Heart left ventricle (tissue), 16 donors: Measurements from ENCODE around the gene D2HGDH. TPM values are rescaled to one million over a fixed set of nuclear protein-coding genes. Genes with fewer than 3 reads are reported as not detected.

Experiments used
- ATAC-seq, 4 donors: fragments of 200-7000 bp; cut with Tn5 transposase; one replicate each; pipeline ENCODE4 v1.9.1; 2020 to 2022; ENCODE audit warnings: moderate library complexity in 4 of 4, mild to moderate bottlenecking in 3 of 4, moderate number of reproducible peaks in 1 of 4
- DNase-seq, 5 donors: peaks; one replicate each; pipeline ENCODE4 v3.0.0-alpha.2; 2020
- H3K27ac ChIP-seq, 12 donors: fragments of 200-600 bp; sonication (generic) in 4 of 12; one replicate each; pipeline versions ENCODE4 v1.5.0 to v1.8.0; 2016 to 2022; ENCODE audit warnings: mild to moderate bottlenecking in 2 of 12
- H3K27me3 ChIP-seq, 9 donors: fragments of 200-600 bp; sonication (generic) in 2 of 9; one replicate each; pipeline versions ENCODE4 v1.5.1 to v1.8.0; 2016 to 2022; ENCODE audit warnings: mild to moderate bottlenecking in 3 of 9
- H3K36me3 ChIP-seq, 9 donors: fragments of 200-600 bp; sonication (generic) in 2 of 9; one replicate each; pipeline versions ENCODE4 v1.5.0 to v1.8.0; 2018 to 2022; ENCODE audit warnings: mild to moderate bottlenecking in 2 of 9
- H3K4me1 ChIP-seq, 12 donors: fragments of 200-600 bp; sonication (generic) in 4 of 12; one replicate each; pipeline versions ENCODE4 v1.5.0 to v1.8.0; 2016 to 2022; ENCODE audit warnings: mild to moderate bottlenecking in 3 of 12
- H3K4me3 ChIP-seq, 12 donors: fragments of 200-600 bp; sonication (generic) in 4 of 12; one replicate each; pipeline versions ENCODE4 v1.5.0 to v1.8.0; 2017 to 2022; ENCODE audit warnings: mild to moderate bottlenecking in 9 of 12, moderate library complexity in 4 of 12
- H3K9me3 ChIP-seq, 12 donors: fragments of 200-600 bp; sonication (generic) in 4 of 12; one replicate each; pipeline versions ENCODE4 v1.5.0 to v1.8.0; 2016 to 2022; ENCODE audit warnings: mild to moderate bottlenecking in 1 of 12
- CTCF ChIP-seq, 12 donors: fragments of 200-600 bp; sonication (generic) in 4 of 12; IDR thresholded peaks; one replicate each; pipeline versions ENCODE4 v1.5.0 to v1.8.0; 2018 to 2022; ENCODE audit warnings: antibody characterized with exemption in 12 of 12, mild to moderate bottlenecking in 5 of 12
- POLR2A ChIP-seq, 2 donors: fragments of 450-650 bp; IDR thresholded peaks; one replicate each; pipeline ENCODE4 v1.6.1; 2017; ENCODE audit warnings: antibody characterized with exemption in 2 of 2, mild to moderate bottlenecking in 2 of 2, moderate library complexity in 2 of 2
- WGBS, 4 donors: extraction: QIAGEN DNeasy Blood & Tissue Kit in 2 of 4; methylation state at CpG; one replicate each; pipeline versions ENCODE4 v1.1.5 to v1.1.7; 2013 to 2018; 5-methylcytosine and 5-hydroxymethylcytosine counted together
- intact Hi-C, 10 donors: fragments of 100-400 bp; cut with DNase I; formaldehyde crosslinking; loops; one replicate each; pipeline versions ENCODE4 v1.11.1 to v1.14.2; 2022
- polyA plus RNA-seq, 2 donors: library from polyadenylated mRNA; stranded (reverse); fragments of 200-250 nt; gene quantifications; one replicate each; pipeline ENCODE4 v1.2.3, GENCODE V29; 2013
- total RNA-seq, 9 donors: library from RNA; depleted of rRNA in 2 of 9; stranded (reverse); fragments of >200 nt in 2 of 9; fragmentation: NEBNext Ultra II Directional in 3 of 9; extraction: Animal tissue kit (Norgen Biotek cat#: 25700) in 3 of 9; gene quantifications; one replicate each; pipeline versions ENCODE4 v1.1.0 to v1.2.4, GENCODE V29; 2016 to 2023
- donor health status: ischemic (EF 13 %, LVEDD 7.1; RV severe dilation, severe dysfunction).
- donor health status: healthy with polysubstance abuse.
- donor health status: DM: no; HTN: yes; CAD: no.
- donor health status: DM: no; HTN: no; CAD: no.
- donor health status: ischemic (EF 25% LVEDD 6.9; RV normal size, moderate dysfunction).
- donor health status: ischemic (EF 25% LVEDD 5.7; RV mildly dilated, moderate dysfunction).
- donor health status: healthy.
- donor health status: DM: yes; HTN: yes; CAD: no.
- donor health status: ischemic (EF 35%, LVEDD 5.7; RV mildly dilated, moderate dysfunction).
- donor health status: nonischemic (EF 11% LVEDD 7.7; RV severe dilation, severe dysfunction).
- donor health status: DM: yes; HTN: yes; CAD: no.
- donor health status: PGD.
- donor health status: ischemic (EF 29% LVEDD 5.4; RV normal size, mild dysfunction).
- donor health status: nonischemic (EF 23%, LVEDD 6.1; RV moderate dilation, normal function).

D2HGDH gene
- total and polyA plus RNA-seq, 11 donors: 7.6 to 24.1 (median 19.8) TPM

- Histone ChIP-seq H3K4me1 (peaks cover 0 to 49% (median 25%) of the 10 kb centered on the region in 12 donors), H3K9me3 (no peaks in the 10 kb centered on the region), H3K27me3 (peaks cover 0 to 15% (median 0%) of the 10 kb centered on the region in 9 donors), H3K36me3 (no peaks in the 10 kb centered on the region), H3K27ac (peak overlapping the region in 2 of 12 donors; percentile 11 to 37), H3K4me3 (no peak overlapping the region)
- ATAC-seq (no peak), DNase-seq (peak in 1 of 5 donors; percentile 18)
- 67 to 82% (median 74%) methylated on average over 16 to 17 of the region's 17 CpGs for WGBS, 4 donors
- TF ChIP-seq CTCF (IDR thresholded peaks at IDR 0.05) (no peak), POLR2A (IDR thresholded peaks at IDR 0.05) (no peak)
- intact Hi-C loops: no loop called here
Measured at GRCh38 chr2:241808051-241808720, 73.8 kb downstream of the D2HGDH start.

GRCh38 chr2:241808721-241809382 is 74.4 kb downstream of the D2HGDH start, which contains the start of gene NEU4:
TSS of gene NEU4 (plus strand) at chr2:241809193. CDS start at chr2:241814485, 5,292 bp downstream.
- H3K27me3 ChIP-seq: peaks cover 0 to 10% (median 0%) of the 10 kb centered on the region in 9 donors
- peaks cover 0 to 44% (median 24%) of the 10 kb centered on the region in 12 donors for H3K4me1 ChIP-seq
- H3K27ac ChIP-seq: peak within 1 kb of the TSS in 7 of 12 donors; percentile 11 to 91 (median 82)
- peak in 2 of 5 donors; percentile 13 to 52 for DNase-seq
- no peak for TF ChIP-seq CTCF (IDR thresholded peaks at IDR 0.05)
- no peak for TF ChIP-seq POLR2A (IDR thresholded peaks at IDR 0.05)
- intact Hi-C loops: no loop called here
- H3K36me3 ChIP-seq: no peaks in the 10 kb centered on the region
- no peak for ATAC-seq
- no peak within 1 kb of the TSS for H3K4me3 ChIP-seq
- WGBS, 4 donors: 87 to 90% (median 88%) methylated on average over 28 to 31 of the region's 31 CpGs
- no peaks in the 10 kb centered on the region for H3K9me3 ChIP-seq

GRCh38 chr2:241809383-241810306 is 75.2 kb downstream of the D2HGDH start:
- WGBS, 4 donors: 81 to 85% (median 83%) methylated on average over 18 to 29 of the region's 29 CpGs
- Histone ChIP-seq H3K27me3 (peaks cover 0 to 3% (median 0%) of the 10 kb centered on the region in 9 donors), H3K36me3 (no peaks in the 10 kb centered on the region), H3K4me1 (peaks cover 0 to 36% (median 16%) of the 10 kb centered on the region in 12 donors), H3K9me3 (no peaks in the 10 kb centered on the region), H3K4me3 (no peak overlapping the region), H3K27ac (peak overlapping the region in 8 of 12 donors; percentile 49 to 91 (median 80))
- peak in 1 of 5 donors; percentile 23 for DNase-seq
- no peak for TF ChIP-seq CTCF (IDR thresholded peaks at IDR 0.05)
- no peak for TF ChIP-seq POLR2A (IDR thresholded peaks at IDR 0.05)
- intact Hi-C loops: loop anchor here in 1 of 10 donors (5.0 kb wide), 1 partner anchor 48 kb away; the partner anchor contains the start of gene PDCD1
- no peak for ATAC-seq
